Measurements from ENCODE around the gene ASPN.

- TF ChIP-seq CTCF (conservative IDR thresholded peaks at IDR 0.05; ENCODE audit: low read length) (no peak), EZH2phosphoT487 (IDR thresholded peaks at IDR 0.05; ENCODE audit: borderline replicate concordance, low read depth, low read length) (no peak)
Measured at GRCh38 chr9:92480986-92481633, 1.2 kb downstream of the ASPN start.
